AG10803 (cell line): Measurements from ENCODE around the gene FTO.

Source experiments
- DNase-seq: peaks from one replicate; pipeline ENCODE4 v3.0.0; 2010; ENCODE audit warnings: low read depth
- H3K4me3 ChIP-seq: 2 replicates; pipeline ENCODE4 v1.5.1; 2011; ENCODE audit warnings: mild to moderate bottlenecking, low read length, control low read depth
- TF ChIP-seq, protein P1 (sequence below): conservative IDR thresholded peaks from 2 replicates; pipeline ENCODE4 v1.5.1; 2011; ENCODE audit warnings: mild to moderate bottlenecking, low read length, control low read depth, inconsistent platforms

Gene FTO

DNA sequence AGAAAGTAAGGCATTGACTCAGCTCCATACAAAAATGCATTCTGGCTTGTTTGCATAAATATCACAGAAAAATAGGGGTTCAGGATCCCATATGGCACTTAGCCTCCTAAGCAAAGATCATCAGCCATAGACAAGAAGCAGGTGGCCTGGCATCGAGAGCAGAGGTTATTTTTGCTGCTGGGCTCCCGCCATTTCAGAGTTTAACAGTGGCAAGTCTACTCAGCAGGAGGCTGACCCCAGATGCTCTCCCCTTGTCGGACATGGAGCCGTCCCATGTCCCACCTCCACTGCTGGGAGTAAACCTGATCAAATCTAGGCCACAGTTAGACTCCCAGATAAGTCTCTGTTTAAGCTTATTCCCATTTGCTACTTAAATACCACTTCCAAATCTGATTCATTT, 269.1 kb downstream of the FTO start:
- H3K4me3 ChIP-seq: no peak overlapping the region
- no peak for DNase-seq
- TF ChIP-seq, protein P1, sequence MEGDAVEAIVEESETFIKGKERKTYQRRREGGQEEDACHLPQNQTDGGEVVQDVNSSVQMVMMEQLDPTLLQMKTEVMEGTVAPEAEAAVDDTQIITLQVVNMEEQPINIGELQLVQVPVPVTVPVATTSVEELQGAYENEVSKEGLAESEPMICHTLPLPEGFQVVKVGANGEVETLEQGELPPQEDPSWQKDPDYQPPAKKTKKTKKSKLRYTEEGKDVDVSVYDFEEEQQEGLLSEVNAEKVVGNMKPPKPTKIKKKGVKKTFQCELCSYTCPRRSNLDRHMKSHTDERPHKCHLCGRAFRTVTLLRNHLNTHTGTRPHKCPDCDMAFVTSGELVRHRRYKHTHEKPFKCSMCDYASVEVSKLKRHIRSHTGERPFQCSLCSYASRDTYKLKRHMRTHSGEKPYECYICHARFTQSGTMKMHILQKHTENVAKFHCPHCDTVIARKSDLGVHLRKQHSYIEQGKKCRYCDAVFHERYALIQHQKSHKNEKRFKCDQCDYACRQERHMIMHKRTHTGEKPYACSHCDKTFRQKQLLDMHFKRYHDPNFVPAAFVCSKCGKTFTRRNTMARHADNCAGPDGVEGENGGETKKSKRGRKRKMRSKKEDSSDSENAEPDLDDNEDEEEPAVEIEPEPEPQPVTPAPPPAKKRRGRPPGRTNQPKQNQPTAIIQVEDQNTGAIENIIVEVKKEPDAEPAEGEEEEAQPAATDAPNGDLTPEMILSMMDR: no peak

DNA sequence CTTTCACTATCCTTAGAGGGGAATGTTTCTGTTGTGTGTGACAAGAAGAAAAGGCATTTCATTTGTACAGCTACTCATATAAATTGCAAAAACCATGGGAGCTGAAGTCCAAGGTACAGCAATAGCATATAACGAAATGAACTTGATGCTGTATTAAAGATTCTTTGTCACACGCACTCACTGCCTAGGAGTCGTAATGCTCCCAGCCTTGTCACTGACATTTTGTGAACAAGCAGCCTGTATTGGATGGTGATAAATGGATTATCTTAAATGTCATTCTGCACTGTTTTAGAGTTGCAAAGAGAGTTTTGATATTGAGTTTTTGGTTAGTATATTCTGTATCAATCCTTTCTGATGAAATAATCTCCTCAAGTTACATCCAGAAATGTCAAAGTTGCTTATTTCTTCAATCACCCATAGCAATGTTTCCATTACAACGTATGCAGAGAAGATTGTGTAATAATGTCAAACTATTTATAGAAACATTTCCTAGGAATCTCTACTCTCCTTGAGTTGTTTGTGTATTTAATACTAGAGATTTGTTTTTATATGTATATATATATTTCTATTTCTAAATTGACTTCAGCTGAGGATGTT, 270.6 kb downstream of the FTO start:
- H3K4me3 ChIP-seq: no peak overlapping the region
- DNase-seq: no peak
- TF ChIP-seq, protein P1: no peak

DNA sequence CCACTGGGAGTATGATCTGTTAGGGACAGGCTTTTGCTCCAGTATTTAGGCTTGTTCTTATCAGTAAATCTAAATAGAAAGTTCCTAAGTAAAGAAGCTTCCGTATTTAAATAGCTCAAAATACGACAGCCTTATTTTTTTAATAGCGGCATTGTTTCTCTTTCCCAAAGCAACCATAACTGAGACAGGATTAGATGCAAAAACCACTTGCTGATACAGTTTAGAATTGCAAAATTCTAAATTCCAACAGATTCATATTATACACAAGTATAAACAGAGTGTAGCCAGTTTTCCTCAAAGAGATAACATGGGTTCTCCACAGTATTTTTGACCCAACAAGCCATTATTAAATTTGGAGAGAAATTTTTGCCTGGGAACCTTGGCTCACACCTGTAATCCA, 276.7 kb downstream of the FTO start:
- no peak overlapping the region for H3K4me3 ChIP-seq
- DNase-seq: no peak
- TF ChIP-seq, protein P1: no peak

DNA sequence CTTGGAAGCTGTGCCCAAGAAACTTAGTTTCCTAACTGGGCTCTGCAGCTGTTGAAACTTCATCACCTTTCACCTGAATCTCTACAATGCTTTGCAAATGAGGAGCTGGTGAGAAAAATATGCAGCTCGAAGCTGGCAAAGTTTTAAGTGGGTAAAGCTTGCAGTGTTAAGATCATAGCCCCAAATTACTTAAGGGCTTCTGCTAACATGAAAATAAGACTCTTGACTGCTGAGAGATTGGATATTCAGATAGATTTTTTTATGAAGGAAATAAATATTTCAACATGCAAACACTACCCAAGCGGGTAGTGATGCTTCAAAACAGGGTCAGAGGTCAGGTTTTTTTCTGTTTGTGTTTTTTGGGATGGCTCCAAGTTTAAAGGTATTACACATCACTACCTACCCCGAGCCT, 278.7 kb downstream of the FTO start:
- TF ChIP-seq, protein P1: no peak
- no peak overlapping the region for H3K4me3 ChIP-seq
- DNase-seq: no peak

DNA sequence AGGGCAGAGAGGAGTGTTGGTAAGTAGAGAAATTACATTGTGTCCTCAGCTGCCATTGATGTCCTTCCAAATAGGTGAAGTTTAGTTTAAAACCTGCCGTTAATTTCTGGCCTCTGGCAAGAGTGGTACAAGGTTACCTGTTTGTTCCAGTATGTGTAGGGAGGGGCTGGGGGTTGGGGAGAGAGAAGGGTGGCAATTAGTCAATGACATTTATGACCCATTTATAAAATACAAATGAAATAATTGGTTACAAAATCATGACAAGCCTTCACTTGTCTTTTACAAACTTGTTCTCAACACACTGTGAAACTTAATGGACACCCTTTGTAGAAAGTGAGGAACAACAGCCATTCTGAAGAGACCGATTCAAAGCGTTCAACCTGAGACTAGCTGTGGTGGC, 281.0 kb downstream of the FTO start:
- no peak for DNase-seq
- no peak overlapping the region for H3K4me3 ChIP-seq
- TF ChIP-seq, protein P1: no peak

DNA sequence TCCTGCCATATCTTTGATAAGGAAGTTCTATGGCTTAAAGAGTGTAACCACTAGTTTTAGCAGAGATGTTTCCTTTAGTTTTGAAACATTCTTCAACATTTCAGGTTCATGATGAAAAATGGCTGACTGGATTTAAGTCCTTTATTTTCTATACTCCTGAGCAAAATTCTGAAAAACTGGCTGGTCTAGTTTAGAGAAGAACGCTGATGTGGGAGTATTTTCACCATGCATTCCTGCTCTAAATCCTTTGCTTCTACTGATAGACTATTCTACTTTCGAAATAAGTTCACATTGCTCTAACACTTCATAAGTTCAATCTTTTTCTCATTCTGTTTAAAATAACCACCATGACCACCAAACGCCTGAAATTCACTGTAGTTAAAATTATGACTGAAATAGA, 281.9 kb downstream of the FTO start:
- TF ChIP-seq, protein P1: no peak
- no peak overlapping the region for H3K4me3 ChIP-seq
- no peak for DNase-seq

DNA sequence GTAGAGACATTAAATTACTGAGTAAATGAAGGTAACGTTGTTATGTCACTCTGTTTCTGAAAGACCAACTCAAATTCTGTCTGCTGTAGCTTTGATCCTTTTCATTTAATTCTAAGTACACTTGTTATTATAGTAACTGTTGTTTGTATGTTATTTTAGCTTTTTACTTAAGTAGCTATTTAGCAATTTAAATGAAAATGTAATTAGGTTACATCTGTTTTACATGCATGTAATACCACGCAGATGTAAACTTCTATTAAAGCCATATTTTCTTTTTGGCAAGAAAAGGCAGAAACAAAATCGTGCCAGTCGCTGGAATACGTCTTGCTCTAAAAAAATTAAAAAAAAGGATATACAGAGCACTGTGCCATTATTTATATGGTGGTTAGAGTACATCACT, 282.8 kb downstream of the FTO start:
- TF ChIP-seq, protein P1: no peak
- no peak for DNase-seq
- no peak overlapping the region for H3K4me3 ChIP-seq
